ENCODE measurements around the gene HOXA5. TPM values are rescaled to one million over a fixed set of nuclear protein-coding genes. Genes with fewer than 3 reads are reported as not detected.

Gene HOXA5
- total RNA-seq, 1 experiment from 2014 or later = 6.7 TPM

GRCh38 chr7:27192546-27193334 lies 49.3 kb upstream of the HOXA5 start:
- intact Hi-C loops (cut with micrococcal nuclease) = loop anchor here (10.0 kb wide), 2 partner anchors 552 to 1432 kb away; partner anchors contain the start of gene TAX1BP1
- ATAC-seq (no peak), DNase-seq (ENCODE audit: low read depth, low spot score) (no peak)
- BruUV-seq (replicated peaks) = no TSS peak
- no peak overlapping the region for H2AFZ ChIP-seq (ENCODE audit: low read depth, low read length, poor library complexity, severe bottlenecking)
- H4K20me1 ChIP-seq (ENCODE audit: insufficient read depth) = no peaks in the 10 kb centered on the region
- H3K9ac ChIP-seq (ENCODE audit: low read length) = no peak overlapping the region
- no peaks in the 10 kb centered on the region for H3K36me3 ChIP-seq (ENCODE audit: control insufficient read depth in 1 of 2, insufficient read depth in 2 of 2, low read length in 2 of 2)
- no peaks in the 10 kb centered on the region for H3K27me3 ChIP-seq (ENCODE audit: insufficient read depth, low read length)
- H3K4me2 ChIP-seq (ENCODE audit: low read length) = no peak overlapping the region
- POLR2A ChIA-PET = no interaction called here
- RAD21 ChIA-PET (ENCODE audit: low non-redundant PET in 1 of 2, low total read pairs in 2 of 2, uncharacterized antibody in 2 of 2, unreplicated experiment in 2 of 2) = no interaction called here
- no peak overlapping the region for H3K4me3 ChIP-seq (replicated peaks in 1 of 2; ENCODE audit: low read depth in 1 of 2, low read length in 2 of 2)
- TF ChIP-seq, protein P1, sequence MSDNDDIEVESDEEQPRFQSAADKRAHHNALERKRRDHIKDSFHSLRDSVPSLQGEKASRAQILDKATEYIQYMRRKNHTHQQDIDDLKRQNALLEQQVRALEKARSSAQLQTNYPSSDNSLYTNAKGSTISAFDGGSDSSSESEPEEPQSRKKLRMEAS (IDR thresholded peaks at IDR 0.05) = no peak
- TF ChIP-seq SP1 (IDR thresholded peaks at IDR 0.05; ENCODE audit: low read depth) (no peak), EZH2phosphoT487 (IDR thresholded peaks at IDR 0.05; ENCODE audit: borderline replicate concordance) (no peak), FOSL1 (IDR thresholded peaks at IDR 0.05; ENCODE audit: low read depth) (no peak), ELF1 (IDR thresholded peaks at IDR 0.05; ENCODE audit: borderline replicate concordance, low read depth) (no peak), ZFX (IDR thresholded peaks at IDR 0.05) (no peak), EZH2 (IDR thresholded peaks at IDR 0.05) (no peak), POLR2AphosphoS5 (IDR thresholded peaks at IDR 0.05; ENCODE audit: low read depth, low read length) (no peak), TCF7L2 (IDR thresholded peaks at IDR 0.05; ENCODE audit: borderline replicate concordance, extremely low read depth, insufficient read depth, insufficient read length) (no peak), POLR2A (IDR thresholded peaks at IDR 0.05; ENCODE audit: borderline replicate concordance, extremely low read depth, insufficient read depth, insufficient read length) (no peak), CBX3 (IDR thresholded peaks at IDR 0.05; ENCODE audit: low read depth) (no peak), ZNF274 (IDR thresholded peaks at IDR 0.05; ENCODE audit: low read depth, low read length) (no peak), SIN3A (IDR thresholded peaks at IDR 0.05; ENCODE audit: low read depth) (no peak), SRF (IDR thresholded peaks at IDR 0.05; ENCODE audit: low read depth) (no peak), JUND (IDR thresholded peaks at IDR 0.05) (no peak)
- TF ChIP-seq, protein P2, sequence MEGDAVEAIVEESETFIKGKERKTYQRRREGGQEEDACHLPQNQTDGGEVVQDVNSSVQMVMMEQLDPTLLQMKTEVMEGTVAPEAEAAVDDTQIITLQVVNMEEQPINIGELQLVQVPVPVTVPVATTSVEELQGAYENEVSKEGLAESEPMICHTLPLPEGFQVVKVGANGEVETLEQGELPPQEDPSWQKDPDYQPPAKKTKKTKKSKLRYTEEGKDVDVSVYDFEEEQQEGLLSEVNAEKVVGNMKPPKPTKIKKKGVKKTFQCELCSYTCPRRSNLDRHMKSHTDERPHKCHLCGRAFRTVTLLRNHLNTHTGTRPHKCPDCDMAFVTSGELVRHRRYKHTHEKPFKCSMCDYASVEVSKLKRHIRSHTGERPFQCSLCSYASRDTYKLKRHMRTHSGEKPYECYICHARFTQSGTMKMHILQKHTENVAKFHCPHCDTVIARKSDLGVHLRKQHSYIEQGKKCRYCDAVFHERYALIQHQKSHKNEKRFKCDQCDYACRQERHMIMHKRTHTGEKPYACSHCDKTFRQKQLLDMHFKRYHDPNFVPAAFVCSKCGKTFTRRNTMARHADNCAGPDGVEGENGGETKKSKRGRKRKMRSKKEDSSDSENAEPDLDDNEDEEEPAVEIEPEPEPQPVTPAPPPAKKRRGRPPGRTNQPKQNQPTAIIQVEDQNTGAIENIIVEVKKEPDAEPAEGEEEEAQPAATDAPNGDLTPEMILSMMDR (IDR thresholded peaks at IDR 0.05 in 2 of 3, conservative IDR thresholded peaks at IDR 0.05 in 1 of 3; ENCODE audit: borderline replicate concordance in 1 of 3, insufficient read depth in 1 of 3, low read depth in 2 of 3, low read length in 2 of 3) = no peak
- TF ChIP-seq, protein P3, sequence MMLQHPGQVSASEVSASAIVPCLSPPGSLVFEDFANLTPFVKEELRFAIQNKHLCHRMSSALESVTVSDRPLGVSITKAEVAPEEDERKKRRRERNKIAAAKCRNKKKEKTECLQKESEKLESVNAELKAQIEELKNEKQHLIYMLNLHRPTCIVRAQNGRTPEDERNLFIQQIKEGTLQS (IDR thresholded peaks at IDR 0.05) = no peak
- CTCF ChIA-PET = interaction anchor here (0.9 kb wide), 1 partner anchor 13 kb away, joined by 3 read pairs; no protein-coding TSS in a partner anchor
- H3K9me2 ChIP-seq (ENCODE audit: insufficient read depth) = no peaks in the 10 kb centered on the region
- no peak overlapping the region for H3K27ac ChIP-seq (ENCODE audit: low read depth, low read length)
- H3K4me1 ChIP-seq (ENCODE audit: control insufficient read depth in 1 of 2, insufficient read depth in 2 of 2, low read length in 2 of 2) = no peaks in the 10 kb centered on the region
- no peaks in the 10 kb centered on the region for H3K79me2 ChIP-seq (ENCODE audit: insufficient read depth, low read length)
- no peaks in the 10 kb centered on the region for H3K9me3 ChIP-seq (ENCODE audit: control insufficient read depth in 1 of 2, insufficient read depth in 1 of 2, low read depth in 1 of 2, low read length in 2 of 2)
